ENCODE measurements around the gene IQCN. TPM values are rescaled to one million over a fixed set of nuclear protein-coding genes. Genes with fewer than 3 reads are reported as not detected.

Gene IQCN
- total and polyA plus RNA-seq, 2 donors (not counting 1 experiment from before 2014, with no cell fraction given): 0.79 to 0.83 TPM

GRCh38 chr19:18291590-18292461 lies 17.6 kb upstream of the IQCN start:
- TF ChIP-seq CTCF (conservative IDR thresholded peaks at IDR 0.05 in 1 of 2, IDR thresholded peaks at IDR 0.05 in 1 of 2; ENCODE audit: low read depth in 1 of 2, low read length in 2 of 2) (no peak), EZH2 (IDR thresholded peaks at IDR 0.05; ENCODE audit: low read length, missing control alignments) (no peak)
- peak; percentile 85 for DNase-seq (ENCODE audit: low read depth in 2 of 2)

DNA sequence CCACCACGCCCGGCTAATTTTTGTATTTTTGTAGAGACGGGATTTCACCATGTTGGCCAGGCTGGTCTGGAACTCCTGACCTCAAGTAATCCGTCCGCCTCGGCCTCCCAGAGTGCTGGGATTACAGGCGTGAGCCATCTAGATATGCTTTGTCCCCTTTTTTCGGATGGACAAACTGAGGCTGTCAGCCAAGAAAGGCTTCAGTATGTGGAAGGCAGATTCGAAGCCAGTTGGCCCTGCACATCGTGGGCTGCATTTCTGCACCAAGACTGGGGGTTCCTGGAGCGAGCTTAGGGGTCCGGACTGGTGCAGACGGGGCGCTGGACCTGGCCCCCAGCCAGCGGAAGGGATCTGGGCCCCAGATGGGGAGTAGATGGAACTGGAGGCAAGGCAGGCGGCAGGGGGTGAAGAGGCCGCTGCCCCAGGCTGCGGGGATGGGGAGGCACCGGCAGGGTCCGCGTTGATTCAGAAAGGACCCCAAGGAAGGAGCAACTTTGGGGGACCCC lies 16.8 kb upstream of the IQCN start:
- H3K4me3 ChIP-seq (replicated peaks in 1 of 4; ENCODE audit: control extremely low read depth in 1 of 4, insufficient read depth in 1 of 4, low read depth in 3 of 4, low read length in 4 of 4): peak overlapping the region in 2 of 4 experiments; percentile 26 to 62
- H3K4me2 ChIP-seq (ENCODE audit: extremely low read depth, insufficient read depth, low read length): no peak overlapping the region
- H3K36me3 ChIP-seq (ENCODE audit: control insufficient read depth, insufficient read depth, low read length): no peaks in the 10 kb centered on the region
- H3K9ac ChIP-seq (ENCODE audit: insufficient read depth, low read length): no peak overlapping the region
- no peaks in the 10 kb centered on the region for H3K79me2 ChIP-seq (ENCODE audit: control insufficient read depth, insufficient read depth, low read length)
- no peak for DNase-seq (ENCODE audit: low read depth in 2 of 2)
- H3K27ac ChIP-seq (ENCODE audit: insufficient read depth, low read length): no peak overlapping the region
- H2AFZ ChIP-seq (ENCODE audit: low read length): no peak overlapping the region
- H3K9me3 ChIP-seq (ENCODE audit: control insufficient read depth, insufficient read depth, low read depth, low read length): no peaks in the 10 kb centered on the region
- H4K20me1 ChIP-seq (ENCODE audit: control insufficient read depth, extremely low read depth, insufficient read depth, low read length): no peaks in the 10 kb centered on the region
- TF ChIP-seq CTCF (conservative IDR thresholded peaks at IDR 0.05 in 1 of 2, IDR thresholded peaks at IDR 0.05 in 1 of 2; ENCODE audit: low read depth in 1 of 2, low read length in 2 of 2): peak in 1 of 2 donors; percentile 12
- TF ChIP-seq EZH2 (IDR thresholded peaks at IDR 0.05; ENCODE audit: low read length, missing control alignments): no peak
- no peaks in the 10 kb centered on the region for H3K27me3 ChIP-seq (ENCODE audit: control insufficient read depth, insufficient read depth, low read length)
- H3K4me1 ChIP-seq (ENCODE audit: control insufficient read depth, extremely low read depth, insufficient read depth, low read length): peaks cover 19% of the 10 kb centered on the region

More at GRCh38 chr19:18291590-18292461, 17.6 kb upstream of the IQCN start:
- Histone ChIP-seq H3K27me3 (ENCODE audit: control insufficient read depth, insufficient read depth, low read length) (no peaks in the 10 kb centered on the region), H3K79me2 (ENCODE audit: control insufficient read depth, insufficient read depth, low read length) (no peaks in the 10 kb centered on the region), H4K20me1 (ENCODE audit: control insufficient read depth, extremely low read depth, insufficient read depth, low read length) (no peaks in the 10 kb centered on the region), H2AFZ (ENCODE audit: low read length) (peak overlapping the region; percentile 19), H3K4me1 (ENCODE audit: control insufficient read depth, extremely low read depth, insufficient read depth, low read length) (peaks cover 16% of the 10 kb centered on the region), H3K4me3 (replicated peaks in 1 of 4; ENCODE audit: control extremely low read depth in 1 of 4, insufficient read depth in 1 of 4, low read depth in 3 of 4, low read length in 4 of 4) (peak overlapping the region; percentile 54 to 76 (median 62)), H3K4me2 (ENCODE audit: extremely low read depth, insufficient read depth, low read length) (peak overlapping the region; percentile 97), H3K27ac (ENCODE audit: insufficient read depth, low read length) (peak overlapping the region; percentile 91), H3K9me3 (ENCODE audit: control insufficient read depth, insufficient read depth, low read depth, low read length) (no peaks in the 10 kb centered on the region), H3K36me3 (ENCODE audit: control insufficient read depth, insufficient read depth, low read length) (no peaks in the 10 kb centered on the region), H3K9ac (ENCODE audit: insufficient read depth, low read length) (peak overlapping the region; percentile 92)

DNA sequence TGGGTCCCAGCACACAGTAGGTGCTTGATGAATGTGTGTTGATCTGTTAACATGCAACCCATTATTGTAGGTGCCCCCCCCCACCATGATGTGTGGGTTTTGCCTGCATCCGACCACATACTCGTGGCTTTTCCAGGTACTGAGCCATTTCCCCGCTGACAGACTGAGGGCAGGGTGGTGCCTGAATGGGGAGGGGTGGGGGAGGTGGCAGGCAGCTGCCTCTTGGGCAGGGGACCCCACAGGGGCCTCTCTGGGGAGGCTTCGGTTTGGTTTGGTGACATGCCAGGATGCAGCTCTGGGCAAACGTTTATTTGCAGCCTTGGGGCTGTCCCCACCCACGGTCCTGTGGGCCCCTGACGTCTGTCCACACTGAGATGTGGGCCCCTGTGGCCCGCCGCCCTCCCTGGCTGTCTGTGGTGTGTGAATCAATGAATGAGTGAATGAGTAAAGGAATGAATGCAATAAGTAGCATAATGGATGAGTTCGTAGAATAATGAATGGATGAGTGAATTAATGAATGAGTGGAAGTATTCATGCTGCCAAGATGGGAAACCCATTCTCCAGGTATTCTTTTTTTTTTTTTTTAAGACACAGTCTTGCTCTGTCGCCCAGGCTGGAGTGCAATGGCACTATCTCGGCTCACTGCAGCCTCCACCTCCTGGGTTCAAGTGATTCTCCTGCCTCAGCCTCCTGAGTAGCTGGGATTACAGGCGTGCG lies 16.2 kb upstream of the IQCN start:
- Histone ChIP-seq H3K27me3 (ENCODE audit: control insufficient read depth, insufficient read depth, low read length) (no peaks in the 10 kb centered on the region), H3K36me3 (ENCODE audit: control insufficient read depth, insufficient read depth, low read length) (no peaks in the 10 kb centered on the region), H2AFZ (ENCODE audit: low read length) (no peak overlapping the region), H3K4me2 (ENCODE audit: extremely low read depth, insufficient read depth, low read length) (peak overlapping the region; percentile 27), H3K79me2 (ENCODE audit: control insufficient read depth, insufficient read depth, low read length) (no peaks in the 10 kb centered on the region), H4K20me1 (ENCODE audit: control insufficient read depth, extremely low read depth, insufficient read depth, low read length) (no peaks in the 10 kb centered on the region), H3K27ac (ENCODE audit: insufficient read depth, low read length) (no peak overlapping the region), H3K4me3 (replicated peaks in 1 of 4; ENCODE audit: control extremely low read depth in 1 of 4, insufficient read depth in 1 of 4, low read depth in 3 of 4, low read length in 4 of 4) (no peak overlapping the region), H3K4me1 (ENCODE audit: control insufficient read depth, extremely low read depth, insufficient read depth, low read length) (peaks cover 22% of the 10 kb centered on the region), H3K9me3 (ENCODE audit: control insufficient read depth, insufficient read depth, low read depth, low read length) (no peaks in the 10 kb centered on the region), H3K9ac (ENCODE audit: insufficient read depth, low read length) (no peak overlapping the region)
- DNase-seq (ENCODE audit: low read depth in 2 of 2): peak in 1 of 2 donors; percentile 41
- TF ChIP-seq CTCF (conservative IDR thresholded peaks at IDR 0.05 in 1 of 2, IDR thresholded peaks at IDR 0.05 in 1 of 2; ENCODE audit: low read depth in 1 of 2, low read length in 2 of 2) (no peak), EZH2 (IDR thresholded peaks at IDR 0.05; ENCODE audit: low read length, missing control alignments) (no peak)
